WTC11 (cell line): ENCODE measurements around the gene ARHGAP25. TPM values are rescaled to one million over a fixed set of nuclear protein-coding genes. Genes with fewer than 3 reads are reported as not detected.

ENCODE experiments used
- ATAC-seq: fragments of 200-7000 bp; cut with Tn5 transposase; 2 replicates; pipeline ENCODE4 v1.10.0; 2021; ENCODE audit warnings: mild to moderate bottlenecking, moderate library complexity
- CTCF ChIA-PET: fragments of 300-600 bp; sonication (Branson Sonifier 250); formaldehyde crosslinking; loops from one replicate; lab custom pipeline; 2021; ENCODE audit warnings: antibody characterized with exemption; lab: Charles Lee
- POLR2A ChIA-PET: fragments of 350-600 bp; sonication (Branson Sonifier 250); formaldehyde crosslinking; loops from one replicate; lab custom pipeline; 2021; ENCODE audit warnings: antibody characterized with exemption; lab: Charles Lee
- DNase-seq: peaks from one replicate; pipeline ENCODE4 v3.0.0; 2021; ENCODE audit warnings: low spot score
- H3K27ac Mint-ChIP-seq: 2 replicates; pipeline ENCODE4 v1.8.0; 2021; ENCODE audit warnings: mixed read lengths
- H3K27me3 Mint-ChIP-seq: 2 replicates; pipeline ENCODE4 v1.8.0; 2021; ENCODE audit warnings: low read depth, mild to moderate bottlenecking, moderate library complexity, mixed read lengths
- H3K36me3 Mint-ChIP-seq: 2 replicates; pipeline ENCODE4 v1.8.0; 2021; ENCODE audit warnings: mixed read lengths
- H3K4me1 Mint-ChIP-seq: 2 replicates; pipeline ENCODE4 v1.8.0; 2022; ENCODE audit warnings: mixed read lengths
- H3K4me3 Mint-ChIP-seq: 2 replicates; pipeline ENCODE4 v1.8.0; 2021; ENCODE audit warnings: mild to moderate bottlenecking, moderate library complexity, mixed read lengths
- H3K9me3 Mint-ChIP-seq: 2 replicates; pipeline ENCODE4 v1.8.0; 2021; ENCODE audit warnings: mixed read lengths
- CDX4 ChIP-seq: fragments of 250-450 bp; sonication (Bioruptor Pico); IDR thresholded peaks from 2 replicates; pipeline ENCODE4 v1.9.0; 2021; ENCODE audit warnings: moderate library complexity, mild to moderate bottlenecking, inconsistent platforms, borderline replicate concordance
- CREM ChIP-seq: sonication (generic); formaldehyde crosslinking; IDR thresholded peaks from 2 replicates; pipeline ENCODE4 v1.8.1; 2022; ENCODE audit warnings: mild to moderate bottlenecking, missing genetic modification reagents, moderate library complexity
- E2F1 ChIP-seq: sonication (generic); formaldehyde crosslinking; IDR thresholded peaks from 2 replicates; pipeline ENCODE4 v1.8.0; 2022; ENCODE audit warnings: mild to moderate bottlenecking, missing genetic modification reagents
- ERG ChIP-seq: fragments of 250-450 bp; sonication (Bioruptor Pico); IDR thresholded peaks from 2 replicates; pipeline ENCODE4 v1.8.0; 2021; ENCODE audit warnings: mild to moderate bottlenecking
- ESRRA ChIP-seq: sonication (generic); formaldehyde crosslinking; IDR thresholded peaks from 2 replicates; pipeline ENCODE4 v1.8.1; 2022; ENCODE audit warnings: mild to moderate bottlenecking, missing genetic modification reagents, borderline replicate concordance
- ETV6 ChIP-seq: sonication (generic); formaldehyde crosslinking; IDR thresholded peaks from 2 replicates; pipeline ENCODE4 v1.8.1; 2022; ENCODE audit warnings: mild to moderate bottlenecking, missing genetic modification reagents
- FOXJ3 ChIP-seq: sonication (generic); formaldehyde crosslinking; IDR thresholded peaks from 2 replicates; pipeline ENCODE4 v1.9.0; 2021; ENCODE audit warnings: missing genetic modification reagents, mild to moderate bottlenecking, borderline replicate concordance
- HMGA2 ChIP-seq: fragments of 250-450 bp; sonication (Bioruptor Pico); IDR thresholded peaks from 2 replicates; pipeline ENCODE4 v1.4.0; 2021; ENCODE audit warnings: mild to moderate bottlenecking, moderate library complexity
- HMGXB4 ChIP-seq: sonication (generic); formaldehyde crosslinking; IDR thresholded peaks from 2 replicates; pipeline ENCODE4 v1.8.1; 2023; ENCODE audit warnings: mild to moderate bottlenecking, moderate library complexity, missing genetic modification reagents
- NFATC4 ChIP-seq: fragments of 250-450 bp; sonication (Bioruptor Pico); IDR thresholded peaks from 2 replicates; pipeline ENCODE4 v1.9.0; 2021; ENCODE audit warnings: mild to moderate bottlenecking
- SP1 ChIP-seq: sonication (generic); formaldehyde crosslinking; conservative IDR thresholded peaks from 2 replicates; pipeline ENCODE4 v1.8.1; 2022; ENCODE audit warnings: missing genetic modification reagents
- ZBTB43 ChIP-seq: sonication (generic); formaldehyde crosslinking; IDR thresholded peaks from 2 replicates; pipeline ENCODE4 v1.8.1; 2023; ENCODE audit warnings: mild to moderate bottlenecking, missing genetic modification reagents
- ZNF138 ChIP-seq: sonication (generic); formaldehyde crosslinking; conservative IDR thresholded peaks from 2 replicates; pipeline ENCODE4 v1.8.1; 2022; ENCODE audit warnings: mild to moderate bottlenecking, moderate library complexity, missing genetic modification reagents
- ZNF232 ChIP-seq: sonication (generic); formaldehyde crosslinking; IDR thresholded peaks from 2 replicates; pipeline ENCODE4 v1.8.0; 2022; ENCODE audit warnings: mild to moderate bottlenecking, missing genetic modification reagents
- ZNF281 ChIP-seq: sonication (generic); formaldehyde crosslinking; IDR thresholded peaks from 2 replicates; pipeline ENCODE4 v1.8.0; 2023; ENCODE audit warnings: mild to moderate bottlenecking, missing genetic modification reagents
- ZNF425 ChIP-seq: fragments of 250-450 bp; sonication (Bioruptor Pico); conservative IDR thresholded peaks from 2 replicates; pipeline ENCODE4 v1.9.0; 2021; ENCODE audit warnings: mild to moderate bottlenecking
- ZNF532 ChIP-seq: fragments of 250-450 bp; sonication (Bioruptor Pico); IDR thresholded peaks from 2 replicates; pipeline ENCODE4 v1.9.0; 2021; ENCODE audit warnings: mild to moderate bottlenecking, borderline replicate concordance
- ZSCAN18 ChIP-seq: fragments of 250-450 bp; sonication (Bioruptor Pico); IDR thresholded peaks from 2 replicates; pipeline ENCODE4 v2.1.2; 2022; ENCODE audit warnings: mild to moderate bottlenecking, moderate library complexity
- total RNA-seq: library from RNA; stranded (reverse); gene quantifications from 3 replicates; pipeline ENCODE4 v1.2.3, GENCODE V29; 2021

ARHGAP25 gene
- total RNA-seq, 1 experiment from 2014 or later: 2.9 TPM

GRCh38 chr2:68789603-68790002, 55.0 kb downstream of the ARHGAP25 start:
- Mint-ChIP-seq H3K9me3 (no peaks in the 10 kb centered on the region), H3K4me3 (no peak overlapping the region), H3K27me3 (peaks cover 3% of the 10 kb centered on the region; the same call in 1 of the 2 replicates), H3K27ac (no peak overlapping the region), H3K36me3 (no peaks in the 10 kb centered on the region), H3K4me1 (no peaks in the 10 kb centered on the region)
- CTCF ChIA-PET: interaction anchor here (1.4 kb wide), 1 partner anchor 80 kb away, joined by 3 read pairs; no protein-coding TSS in a partner anchor
- no peak for ATAC-seq
- TF ChIP-seq ERG (CRISPR knock-in tag) (no peak), ETV6 (CRISPR knock-in tag) (no peak), CDX4 (CRISPR knock-in tag) (no peak), HMGXB4 (CRISPR knock-in tag) (no peak), ZBTB43 (CRISPR knock-in tag) (no peak), CREM (no peak), SP1 (CRISPR knock-in tag) (no peak), ZNF138 (CRISPR knock-in tag) (no peak), HMGA2 (CRISPR knock-in tag) (no peak), FOXJ3 (no peak), ZNF232 (CRISPR knock-in tag) (no peak)
- no peak for DNase-seq
- POLR2A ChIA-PET: no interaction called here

- no peak for ATAC-seq
- ChIA-PET CTCF (interaction anchor here (0.6 to 2.4 kb wide), 2 partner anchors 39 to 217 kb away, joined by 3 to 13 read pairs; no protein-coding TSS in a partner anchor), POLR2A (no interaction called here)
- no peaks in the 10 kb centered on the region for H3K4me1 Mint-ChIP-seq
- peaks cover 3% of the 10 kb centered on the region; the same call in 1 of the 2 replicates for H3K27me3 Mint-ChIP-seq
- no peak overlapping the region for H3K27ac Mint-ChIP-seq
- no peak overlapping the region for H3K4me3 Mint-ChIP-seq
- H3K36me3 Mint-ChIP-seq: no peaks in the 10 kb centered on the region
- DNase-seq: no peak
- H3K9me3 Mint-ChIP-seq: no peaks in the 10 kb centered on the region
- TF ChIP-seq NFATC4 (CRISPR knock-in tag) (no peak), ZNF532 (CRISPR knock-in tag) (no peak), ZNF425 (CRISPR knock-in tag) (no peak), ZNF281 (CRISPR knock-in tag) (no peak), ZSCAN18 (CRISPR knock-in tag) (no peak), ESRRA (CRISPR knock-in tag) (no peak), E2F1 (CRISPR knock-in tag) (no peak)
Observed at GRCh38 chr2:68790600-68790999, 56.0 kb downstream of the ARHGAP25 start.
